Measurements from ENCODE around the gene ECSCR. TPM values are rescaled to one million over a fixed set of nuclear protein-coding genes. Genes with fewer than 3 reads are reported as not detected.

The ECSCR gene
- total RNA-seq, 2 donors from 2014 or later: 30.1 to 35.4 TPM

DNA sequence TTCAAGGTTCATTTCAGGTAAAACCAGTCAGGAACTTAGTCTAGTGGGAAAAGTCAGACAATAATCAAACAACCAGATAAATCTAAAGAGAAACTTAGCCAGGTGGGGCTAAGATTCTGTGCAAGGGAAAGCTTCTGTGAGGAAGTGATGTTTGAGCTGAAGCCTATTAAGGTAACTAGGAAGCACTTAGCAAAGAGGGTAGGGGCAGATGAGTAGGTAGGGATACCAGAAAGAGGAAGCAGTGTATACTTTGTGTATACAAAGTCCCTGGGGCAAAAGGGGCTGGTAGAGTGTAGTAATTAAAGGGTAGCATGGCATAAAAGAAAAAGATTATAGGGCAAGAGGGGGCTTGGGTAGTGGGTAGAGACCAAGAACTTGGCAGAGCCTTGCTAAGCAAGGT is 55.0 kb downstream of the ECSCR start:
- no peaks in the 10 kb centered on the region for H3K36me3 ChIP-seq
- no peak for DNase-seq (ENCODE audit: low spot score)
- no peaks in the 10 kb centered on the region for H3K9me3 ChIP-seq
- no peaks in the 10 kb centered on the region for H3K27me3 ChIP-seq
- H3K27ac ChIP-seq: no peak overlapping the region
- no peak overlapping the region for H3K4me3 ChIP-seq
- TF ChIP-seq CTCF (IDR thresholded peaks at IDR 0.05): no peak
- peaks cover 4 to 19% of the 10 kb centered on the region in 2 donors for H3K4me1 ChIP-seq

- no peaks in the 10 kb centered on the region for H3K36me3 ChIP-seq
- DNase-seq (ENCODE audit: low spot score): no peak
- H3K4me1 ChIP-seq: peaks cover 4 to 21% of the 10 kb centered on the region in 2 donors
- H3K27ac ChIP-seq: no peak overlapping the region
- no peak for TF ChIP-seq CTCF (IDR thresholded peaks at IDR 0.05)
- no peaks in the 10 kb centered on the region for H3K9me3 ChIP-seq
- no peaks in the 10 kb centered on the region for H3K27me3 ChIP-seq
- no peak overlapping the region for H3K4me3 ChIP-seq
Observed at GRCh38 chr5:139406963-139407362, 55.6 kb downstream of the ECSCR start.

- Histone ChIP-seq H3K9me3 (no peaks in the 10 kb centered on the region), H3K4me1 (peaks cover 4 to 21% of the 10 kb centered on the region in 2 donors), H3K4me3 (peak overlapping the region; percentile 39 to 57), H3K27me3 (no peaks in the 10 kb centered on the region), H3K36me3 (no peaks in the 10 kb centered on the region), H3K27ac (peak overlapping the region; percentile 90 to 93)
- no peak for DNase-seq (ENCODE audit: low spot score)
- TF ChIP-seq CTCF (IDR thresholded peaks at IDR 0.05): no peak
Observed at GRCh38 chr5:139404484-139404840, 58.1 kb downstream of the ECSCR start.

DNA sequence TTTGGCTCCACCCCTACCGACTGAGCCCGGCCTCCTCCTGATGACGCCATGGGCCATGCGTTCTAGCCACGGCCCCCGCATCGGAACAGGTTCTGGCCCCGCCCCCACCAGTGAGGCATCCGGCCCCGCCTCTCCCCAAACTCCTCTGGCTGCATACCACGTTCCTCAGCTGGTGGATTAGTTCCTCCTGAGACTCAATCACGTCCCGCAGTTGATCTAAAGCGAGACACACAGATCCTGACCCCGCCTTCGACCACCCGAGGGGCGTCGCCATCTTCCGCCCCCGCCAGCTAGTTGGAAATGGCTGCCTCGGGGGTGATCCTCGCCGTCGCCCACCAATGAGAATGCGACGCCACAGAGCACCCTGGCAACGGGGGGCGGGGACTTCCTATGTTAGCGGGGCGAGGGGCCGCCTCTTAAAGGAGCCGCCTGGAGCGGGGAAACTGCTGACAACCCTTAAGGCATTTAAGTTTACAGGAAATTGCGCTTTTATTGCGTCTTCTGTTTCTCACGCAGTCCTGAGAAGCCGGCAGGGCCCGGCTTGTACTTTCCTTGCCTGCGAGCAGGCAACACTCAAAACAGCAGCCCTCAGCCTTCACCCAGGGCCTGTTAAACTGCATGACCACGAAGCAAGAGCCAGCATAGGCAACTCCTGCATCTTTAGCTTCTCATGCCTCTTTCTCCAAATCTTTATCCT is 58.6 kb downstream of the ECSCR start, which contains the start of gene SPATA24:
SPATA24 (minus strand) TSS at position 303 of the 697 bp plus-strand sequence; CDS start at position 274, 29 bp downstream.
- Histone ChIP-seq H3K27me3 (no peaks in the 10 kb centered on the region), H3K9me3 (no peaks in the 10 kb centered on the region), H3K4me1 (peaks cover 4 to 21% of the 10 kb centered on the region in 2 donors), H3K4me3 (peak within 1 kb of the TSS; percentile 39 to 57), H3K36me3 (no peaks in the 10 kb centered on the region), H3K27ac (peak within 1 kb of the TSS; percentile 90 to 93)
- TF ChIP-seq CTCF (IDR thresholded peaks at IDR 0.05): no peak
- DNase-seq (ENCODE audit: low spot score): peak; percentile 99

GRCh38 chr5:139403418-139403786 is 59.1 kb downstream of the ECSCR start:
- Histone ChIP-seq H3K27me3 (no peaks in the 10 kb centered on the region), H3K4me3 (peak overlapping the region; percentile 39 to 57), H3K4me1 (peaks cover 4 to 21% of the 10 kb centered on the region in 2 donors), H3K27ac (peak overlapping the region; percentile 90 to 93), H3K9me3 (no peaks in the 10 kb centered on the region), H3K36me3 (no peaks in the 10 kb centered on the region)
- DNase-seq (ENCODE audit: low spot score): no peak
- TF ChIP-seq CTCF (IDR thresholded peaks at IDR 0.05): no peak
